Measurements from ENCODE around the gene RENBP. TPM values are rescaled to one million over a fixed set of nuclear protein-coding genes. Genes with fewer than 3 reads are reported as not detected.

Gene RENBP
- total and polyA plus RNA-seq, 2 of the 13 experiments (the other 11 are each of a cell fraction or from before 2014, with no cell fraction given), result 1.4 to 2.6 TPM

DNA sequence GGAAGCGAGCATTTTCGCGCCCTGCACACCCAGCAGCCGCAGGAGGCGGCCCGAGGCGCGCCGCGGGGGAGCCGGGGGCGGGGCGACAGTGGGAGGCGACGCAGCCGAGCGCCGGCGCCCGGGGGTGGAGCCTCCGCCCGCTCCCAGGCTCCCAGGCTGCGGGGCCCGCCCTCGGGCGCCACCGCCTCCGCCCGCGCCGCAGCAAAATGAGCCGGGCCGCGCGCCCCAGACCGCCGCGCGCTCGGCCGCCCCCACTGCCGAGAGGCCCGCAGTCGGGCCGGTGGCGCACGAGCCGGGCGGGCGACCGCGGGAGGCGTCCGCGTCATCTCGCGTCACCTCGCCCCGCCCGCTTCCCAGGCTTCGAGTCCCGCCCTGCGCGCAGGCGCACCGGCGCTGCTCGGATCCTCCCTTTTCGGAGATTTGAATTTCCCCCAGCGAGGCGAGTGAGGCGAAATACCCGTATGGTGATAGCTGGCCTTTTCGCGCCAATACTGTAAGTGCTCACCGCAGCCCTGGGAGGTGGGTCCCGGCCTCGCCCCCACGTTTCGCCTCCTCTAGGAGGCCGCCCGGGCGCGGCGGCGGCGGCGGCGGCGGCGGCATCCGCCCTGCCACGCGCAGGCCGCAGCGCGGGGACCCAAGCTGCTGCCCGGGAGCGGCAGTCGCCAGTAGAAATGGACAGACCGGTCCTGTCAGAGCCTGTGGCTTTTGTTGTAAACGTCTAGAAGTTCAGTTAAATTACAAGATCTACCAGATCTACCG, 28.1 kb upstream of the RENBP start, which contains the start of gene TMEM187:
TMEM187 (plus strand) TSS at position 387 of the 759 bp plus-strand sequence. CDS start 9,309 bp downstream, outside the sequence.
- Histone ChIP-seq H3K4me3 (replicated peaks in 1 of 3; ENCODE audit: insufficient read depth in 1 of 3, low read depth in 2 of 3, low read length in 3 of 3) (peak within 1 kb of the TSS; percentile 85 to 90 (median 89)), H3K79me2 (ENCODE audit: insufficient read depth, low read length) (peaks cover 41% of the 10 kb centered on the region), H4K20me1 (ENCODE audit: insufficient read depth, low read length) (peaks cover 21% of the 10 kb centered on the region), H3K27ac (ENCODE audit: extremely low read length, insufficient read depth, low read length) (peak within 1 kb of the TSS; percentile 100), H3K27me3 (ENCODE audit: control insufficient read depth in 1 of 2, insufficient read depth in 2 of 2, low read length in 2 of 2) (no peaks in the 10 kb centered on the region; a peak in 1 of 5 replicates), H3K9ac (ENCODE audit: insufficient read depth, low read depth, low read length) (peak within 1 kb of the TSS; percentile 100), H3K9me3 (ENCODE audit: low read length) (no peaks in the 10 kb centered on the region), H3K36me3 (replicated peaks in 1 of 2; ENCODE audit: control insufficient read depth in 1 of 2, insufficient read depth in 2 of 2, low read length in 2 of 2) (peaks cover 0 to 5% of the 10 kb centered on the region in 2 experiments; a peak in 2 of 5 replicates), H2AFZ (ENCODE audit: low read length) (no peak within 1 kb of the TSS), H3K4me2 (ENCODE audit: low read depth, low read length) (peak within 1 kb of the TSS; percentile 80), H3K4me1 (ENCODE audit: insufficient read depth, low read length) (peaks cover 46% of the 10 kb centered on the region)
- BruUV-seq (replicated peaks), result no TSS peak
- FAIRE-seq, result peak; percentile 76
- intact Hi-C loops (cut with micrococcal nuclease; ENCODE audit: unreplicated experiment) (loop anchor here (2.0 kb wide), 1 partner anchor 40 kb away; no protein-coding TSS in a partner anchor), in situ Hi-C loops (cut with HindIII; ENCODE audit: extremely low pct_ligation_motif_present, low pct_unique_long_range_greater_than_20kb) (loop anchor here (5.0 kb wide), 1 partner anchor 40 kb away; no protein-coding TSS in a partner anchor)
- peak; percentile 25 for ATAC-seq
- peak; percentile 84 for DNase-seq (ENCODE audit: low spot score)
- 3% methylated on average over 6 of the region's 103 CpGs for WGBS (ENCODE audit: low lambda C conversion rate)
- CTCF ChIA-PET (ENCODE audit: low intra/inter-chr PET ratio, low total read pairs), result no interaction called here
- POLR2A ChIA-PET, result interaction anchor here (1.4 to 6.3 kb wide), 3 partner anchors 37 to 45 kb away, joined by 4 to 54 read pairs (median 23); partner anchors contain the start of gene NAA10
- TF ChIP-seq ZNF782 (CRISPR knock-in tag; IDR thresholded peaks at IDR 0.05; ENCODE audit: borderline replicate concordance) (no peak), BHLHE40 (IDR thresholded peaks at IDR 0.05; ENCODE audit: low read length) (peak; percentile 47), ZNF781 (CRISPR knock-in tag; IDR thresholded peaks at IDR 0.05; ENCODE audit: borderline replicate concordance, not compliant biosample characterization) (no peak), NR1H2 (CRISPR knock-in tag; IDR thresholded peaks at IDR 0.05; ENCODE audit: borderline replicate concordance, low read depth) (no peak), ZNF75D (CRISPR knock-in tag; IDR thresholded peaks at IDR 0.05; ENCODE audit: borderline replicate concordance) (no peak), ZNF749 (CRISPR knock-in tag; IDR thresholded peaks at IDR 0.05; ENCODE audit: borderline replicate concordance) (no peak), ZBTB7A (CRISPR knock-in tag; IDR thresholded peaks at IDR 0.05) (no peak), ZNF329 (CRISPR knock-in tag; IDR thresholded peaks at IDR 0.05; ENCODE audit: low read depth) (no peak), ZSCAN21 (CRISPR knock-in tag; IDR thresholded peaks at IDR 0.05; ENCODE audit: borderline replicate concordance) (no peak), SIN3A (IDR thresholded peaks at IDR 0.05; ENCODE audit: borderline replicate concordance, low read depth, low read length) (peak; percentile 20; the same call in 1 of the 2 replicates)
- TF ChIP-seq, protein P1, sequence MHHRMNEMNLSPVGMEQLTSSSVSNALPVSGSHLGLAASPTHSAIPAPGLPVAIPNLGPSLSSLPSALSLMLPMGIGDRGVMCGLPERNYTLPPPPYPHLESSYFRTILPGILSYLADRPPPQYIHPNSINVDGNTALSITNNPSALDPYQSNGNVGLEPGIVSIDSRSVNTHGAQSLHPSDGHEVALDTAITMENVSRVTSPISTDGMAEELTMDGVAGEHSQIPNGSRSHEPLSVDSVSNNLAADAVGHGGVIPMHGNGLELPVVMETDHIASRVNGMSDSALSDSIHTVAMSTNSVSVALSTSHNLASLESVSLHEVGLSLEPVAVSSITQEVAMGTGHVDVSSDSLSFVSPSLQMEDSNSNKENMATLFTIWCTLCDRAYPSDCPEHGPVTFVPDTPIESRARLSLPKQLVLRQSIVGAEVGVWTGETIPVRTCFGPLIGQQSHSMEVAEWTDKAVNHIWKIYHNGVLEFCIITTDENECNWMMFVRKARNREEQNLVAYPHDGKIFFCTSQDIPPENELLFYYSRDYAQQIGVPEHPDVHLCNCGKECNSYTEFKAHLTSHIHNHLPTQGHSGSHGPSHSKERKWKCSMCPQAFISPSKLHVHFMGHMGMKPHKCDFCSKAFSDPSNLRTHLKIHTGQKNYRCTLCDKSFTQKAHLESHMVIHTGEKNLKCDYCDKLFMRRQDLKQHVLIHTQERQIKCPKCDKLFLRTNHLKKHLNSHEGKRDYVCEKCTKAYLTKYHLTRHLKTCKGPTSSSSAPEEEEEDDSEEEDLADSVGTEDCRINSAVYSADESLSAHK (CRISPR knock-in tag; IDR thresholded peaks at IDR 0.05; ENCODE audit: borderline replicate concordance), result no peak
- TF ChIP-seq, protein P2, sequence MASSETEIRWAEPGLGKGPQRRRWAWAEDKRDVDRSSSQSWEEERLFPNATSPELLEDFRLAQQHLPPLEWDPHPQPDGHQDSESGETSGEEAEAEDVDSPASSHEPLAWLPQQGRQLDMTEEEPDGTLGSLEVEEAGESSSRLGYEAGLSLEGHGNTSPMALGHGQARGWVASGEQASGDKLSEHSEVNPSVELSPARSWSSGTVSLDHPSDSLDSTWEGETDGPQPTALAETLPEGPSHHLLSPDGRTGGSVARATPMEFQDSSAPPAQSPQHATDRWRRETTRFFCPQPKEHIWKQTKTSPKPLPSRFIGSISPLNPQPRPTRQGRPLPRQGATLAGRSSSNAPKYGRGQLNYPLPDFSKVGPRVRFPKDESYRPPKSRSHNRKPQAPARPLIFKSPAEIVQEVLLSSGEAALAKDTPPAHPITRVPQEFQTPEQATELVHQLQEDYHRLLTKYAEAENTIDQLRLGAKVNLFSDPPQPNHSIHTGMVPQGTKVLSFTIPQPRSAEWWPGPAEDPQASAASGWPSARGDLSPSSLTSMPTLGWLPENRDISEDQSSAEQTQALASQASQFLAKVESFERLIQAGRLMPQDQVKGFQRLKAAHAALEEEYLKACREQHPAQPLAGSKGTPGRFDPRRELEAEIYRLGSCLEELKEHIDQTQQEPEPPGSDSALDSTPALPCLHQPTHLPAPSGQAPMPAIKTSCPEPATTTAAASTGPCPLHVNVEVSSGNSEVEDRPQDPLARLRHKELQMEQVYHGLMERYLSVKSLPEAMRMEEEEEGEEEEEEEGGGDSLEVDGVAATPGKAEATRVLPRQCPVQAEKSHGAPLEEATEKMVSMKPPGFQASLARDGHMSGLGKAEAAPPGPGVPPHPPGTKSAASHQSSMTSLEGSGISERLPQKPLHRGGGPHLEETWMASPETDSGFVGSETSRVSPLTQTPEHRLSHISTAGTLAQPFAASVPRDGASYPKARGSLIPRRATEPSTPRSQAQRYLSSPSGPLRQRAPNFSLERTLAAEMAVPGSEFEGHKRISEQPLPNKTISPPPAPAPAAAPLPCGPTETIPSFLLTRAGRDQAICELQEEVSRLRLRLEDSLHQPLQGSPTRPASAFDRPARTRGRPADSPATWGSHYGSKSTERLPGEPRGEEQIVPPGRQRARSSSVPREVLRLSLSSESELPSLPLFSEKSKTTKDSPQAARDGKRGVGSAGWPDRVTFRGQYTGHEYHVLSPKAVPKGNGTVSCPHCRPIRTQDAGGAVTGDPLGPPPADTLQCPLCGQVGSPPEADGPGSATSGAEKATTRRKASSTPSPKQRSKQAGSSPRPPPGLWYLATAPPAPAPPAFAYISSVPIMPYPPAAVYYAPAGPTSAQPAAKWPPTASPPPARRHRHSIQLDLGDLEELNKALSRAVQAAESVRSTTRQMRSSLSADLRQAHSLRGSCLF (CRISPR knock-in tag; IDR thresholded peaks at IDR 0.05; ENCODE audit: borderline replicate concordance), result no peak
- TF ChIP-seq, protein P3, sequence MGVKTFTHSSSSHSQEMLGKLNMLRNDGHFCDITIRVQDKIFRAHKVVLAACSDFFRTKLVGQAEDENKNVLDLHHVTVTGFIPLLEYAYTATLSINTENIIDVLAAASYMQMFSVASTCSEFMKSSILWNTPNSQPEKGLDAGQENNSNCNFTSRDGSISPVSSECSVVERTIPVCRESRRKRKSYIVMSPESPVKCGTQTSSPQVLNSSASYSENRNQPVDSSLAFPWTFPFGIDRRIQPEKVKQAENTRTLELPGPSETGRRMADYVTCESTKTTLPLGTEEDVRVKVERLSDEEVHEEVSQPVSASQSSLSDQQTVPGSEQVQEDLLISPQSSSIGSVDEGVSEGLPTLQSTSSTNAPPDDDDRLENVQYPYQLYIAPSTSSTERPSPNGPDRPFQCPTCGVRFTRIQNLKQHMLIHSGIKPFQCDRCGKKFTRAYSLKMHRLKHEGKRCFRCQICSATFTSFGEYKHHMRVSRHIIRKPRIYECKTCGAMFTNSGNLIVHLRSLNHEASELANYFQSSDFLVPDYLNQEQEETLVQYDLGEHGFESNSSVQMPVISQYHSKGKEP (CRISPR knock-in tag; IDR thresholded peaks at IDR 0.05), result no peak

Measured in HepG2 (cell line).